Measurements from ENCODE around the gene GLYATL3. TPM values are rescaled to one million over a fixed set of nuclear protein-coding genes. Genes with fewer than 3 reads are reported as not detected.

Gene GLYATL3
- total RNA-seq, 1 donor from 2014 or later = not detected

DNA sequence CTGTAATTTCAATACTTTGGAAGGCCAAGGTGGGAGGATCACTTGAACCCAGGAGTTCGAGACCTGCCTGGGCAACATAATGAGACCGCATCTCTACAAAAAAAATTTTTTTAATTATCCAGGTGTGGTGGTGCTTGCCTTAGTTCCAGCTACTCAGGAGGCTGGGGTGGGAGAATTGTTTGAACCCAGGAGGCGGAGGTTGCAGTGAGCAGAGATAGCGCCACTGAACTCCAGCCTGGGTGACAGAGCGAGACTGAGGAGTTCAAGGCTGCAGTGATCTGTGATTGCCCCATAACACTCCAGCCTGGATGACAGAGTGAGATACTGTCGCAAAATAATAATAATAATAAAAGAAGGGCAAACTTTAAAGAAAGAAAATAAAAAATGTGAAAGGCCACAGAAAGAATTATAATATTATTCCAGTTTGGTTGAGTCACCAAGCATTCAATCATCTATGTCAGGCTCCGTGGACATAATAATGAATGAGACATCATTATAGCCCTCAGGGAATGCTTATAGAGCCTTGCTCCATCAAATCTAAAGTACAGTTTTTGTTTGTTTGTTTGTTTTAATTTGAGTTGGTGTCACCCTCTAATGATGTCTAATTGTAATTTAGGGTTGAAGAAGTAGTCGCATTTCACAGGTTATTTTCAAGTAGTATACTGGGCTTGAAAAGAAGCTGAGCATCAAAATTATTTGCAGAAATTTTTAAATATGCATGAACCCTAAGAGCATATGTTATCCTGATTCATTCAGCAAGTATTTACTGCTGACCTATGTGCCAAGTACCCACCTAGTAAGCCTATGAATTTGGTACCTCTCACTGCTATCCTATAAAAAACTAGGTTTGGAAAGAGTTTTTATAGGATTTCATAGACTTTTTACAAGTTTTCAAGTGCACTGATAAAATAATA is 15.1 kb downstream of the GLYATL3 start:
- Mint-ChIP-seq H3K4me3 (ENCODE audit: unreplicated experiment) (no peak overlapping the region), H3K4me1 (ENCODE audit: unreplicated experiment) (peaks cover 5% of the 10 kb centered on the region), H3K27ac (ENCODE audit: unreplicated experiment) (no peak overlapping the region), H3K27me3 (ENCODE audit: unreplicated experiment) (no peaks in the 10 kb centered on the region), H3K9me3 (ENCODE audit: unreplicated experiment) (no peaks in the 10 kb centered on the region), H3K36me3 (ENCODE audit: unreplicated experiment) (no peaks in the 10 kb centered on the region)
- no peak for DNase-seq (ENCODE audit: extremely low spot score, unreplicated experiment)
- TF ChIP-seq, protein P1, sequence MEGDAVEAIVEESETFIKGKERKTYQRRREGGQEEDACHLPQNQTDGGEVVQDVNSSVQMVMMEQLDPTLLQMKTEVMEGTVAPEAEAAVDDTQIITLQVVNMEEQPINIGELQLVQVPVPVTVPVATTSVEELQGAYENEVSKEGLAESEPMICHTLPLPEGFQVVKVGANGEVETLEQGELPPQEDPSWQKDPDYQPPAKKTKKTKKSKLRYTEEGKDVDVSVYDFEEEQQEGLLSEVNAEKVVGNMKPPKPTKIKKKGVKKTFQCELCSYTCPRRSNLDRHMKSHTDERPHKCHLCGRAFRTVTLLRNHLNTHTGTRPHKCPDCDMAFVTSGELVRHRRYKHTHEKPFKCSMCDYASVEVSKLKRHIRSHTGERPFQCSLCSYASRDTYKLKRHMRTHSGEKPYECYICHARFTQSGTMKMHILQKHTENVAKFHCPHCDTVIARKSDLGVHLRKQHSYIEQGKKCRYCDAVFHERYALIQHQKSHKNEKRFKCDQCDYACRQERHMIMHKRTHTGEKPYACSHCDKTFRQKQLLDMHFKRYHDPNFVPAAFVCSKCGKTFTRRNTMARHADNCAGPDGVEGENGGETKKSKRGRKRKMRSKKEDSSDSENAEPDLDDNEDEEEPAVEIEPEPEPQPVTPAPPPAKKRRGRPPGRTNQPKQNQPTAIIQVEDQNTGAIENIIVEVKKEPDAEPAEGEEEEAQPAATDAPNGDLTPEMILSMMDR (IDR thresholded peaks at IDR 0.05) = no peak

DNA sequence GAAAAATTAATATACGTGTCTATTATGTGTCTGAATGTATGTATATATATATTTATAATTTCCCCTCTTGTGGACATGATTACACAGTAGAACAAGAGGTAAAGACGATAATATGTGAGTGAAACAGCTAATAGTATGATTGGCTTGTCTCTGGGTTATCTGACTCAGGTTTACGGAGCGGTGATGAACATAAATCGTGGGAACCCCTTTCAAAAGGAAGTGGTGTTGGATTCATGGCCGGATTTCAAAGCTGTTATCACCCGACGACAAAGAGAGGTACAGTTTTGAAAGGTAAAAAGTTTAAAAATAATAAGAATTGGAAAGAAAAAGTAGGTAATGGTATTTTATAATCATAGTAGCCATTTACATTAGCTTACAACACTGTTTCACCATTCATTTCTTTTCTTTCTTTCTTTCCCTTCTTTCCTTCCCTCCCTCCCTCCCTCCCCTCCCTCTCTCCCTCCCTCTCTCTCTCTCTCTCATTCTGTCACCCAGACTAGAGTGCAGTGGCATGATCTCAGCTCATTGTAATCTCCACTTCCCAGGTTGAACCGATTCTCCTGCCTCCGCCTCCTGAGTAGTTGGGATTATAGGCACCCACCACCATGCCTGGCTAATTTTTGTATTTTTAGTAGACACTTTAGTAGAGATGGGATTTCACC is 15.9 kb downstream of the GLYATL3 start:
- TF ChIP-seq, protein P1 (IDR thresholded peaks at IDR 0.05) = no peak
- peaks cover 3% of the 10 kb centered on the region for H3K27me3 Mint-ChIP-seq (ENCODE audit: unreplicated experiment)
- H3K9me3 Mint-ChIP-seq (ENCODE audit: unreplicated experiment) = no peaks in the 10 kb centered on the region
- no peak overlapping the region for H3K4me3 Mint-ChIP-seq (ENCODE audit: unreplicated experiment)
- H3K36me3 Mint-ChIP-seq (ENCODE audit: unreplicated experiment) = no peaks in the 10 kb centered on the region
- peaks cover 5% of the 10 kb centered on the region for H3K4me1 Mint-ChIP-seq (ENCODE audit: unreplicated experiment)
- no peak for DNase-seq (ENCODE audit: extremely low spot score, unreplicated experiment)
- no peak overlapping the region for H3K27ac Mint-ChIP-seq (ENCODE audit: unreplicated experiment)

DNA sequence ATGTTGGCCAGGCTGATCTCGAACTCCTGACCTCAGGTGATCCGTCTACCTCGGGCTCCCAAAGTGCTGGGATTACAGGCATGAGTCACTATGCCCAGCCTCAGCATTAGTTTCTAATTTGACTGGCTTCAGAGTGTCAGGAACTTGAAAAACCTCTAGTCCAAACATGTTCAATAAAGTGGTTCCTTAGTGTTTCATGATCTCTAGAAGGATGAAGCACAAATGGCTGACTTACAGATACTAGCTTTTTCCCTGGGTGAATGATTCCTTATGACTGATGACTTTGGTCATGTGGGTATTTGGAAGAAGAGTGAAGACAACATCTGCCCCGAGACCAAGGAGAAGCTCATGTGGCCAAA is 16.4 kb downstream of the GLYATL3 start:
- Mint-ChIP-seq H3K27me3 (ENCODE audit: unreplicated experiment) (peaks cover 3% of the 10 kb centered on the region), H3K4me1 (ENCODE audit: unreplicated experiment) (peaks cover 5% of the 10 kb centered on the region), H3K27ac (ENCODE audit: unreplicated experiment) (no peak overlapping the region), H3K9me3 (ENCODE audit: unreplicated experiment) (no peaks in the 10 kb centered on the region), H3K36me3 (ENCODE audit: unreplicated experiment) (no peaks in the 10 kb centered on the region), H3K4me3 (ENCODE audit: unreplicated experiment) (no peak overlapping the region)
- no peak for DNase-seq (ENCODE audit: extremely low spot score, unreplicated experiment)
- TF ChIP-seq, protein P1 (IDR thresholded peaks at IDR 0.05) = no peak

DNA sequence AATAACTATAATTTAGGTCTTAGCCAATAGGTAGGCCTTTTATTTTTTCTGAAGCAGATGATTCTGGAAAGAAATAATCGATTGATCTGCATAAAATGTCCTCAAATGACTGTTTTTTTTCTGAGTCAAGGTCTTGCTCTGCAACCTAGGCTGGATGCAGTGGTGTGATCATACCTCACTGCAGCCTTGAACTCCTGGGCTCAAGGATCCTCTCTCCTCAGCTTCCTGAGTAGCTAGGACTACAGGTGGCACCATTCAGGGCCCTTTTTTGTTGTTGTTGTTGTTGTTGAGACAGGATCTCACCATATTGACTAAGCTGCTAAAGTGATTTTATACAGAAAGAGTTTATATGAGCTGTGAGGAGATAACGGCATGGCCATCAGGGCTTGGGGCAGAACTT is 18.2 kb downstream of the GLYATL3 start:
- TF ChIP-seq, protein P1 (IDR thresholded peaks at IDR 0.05) = no peak
- H3K4me1 Mint-ChIP-seq (ENCODE audit: unreplicated experiment) = peaks cover 5% of the 10 kb centered on the region
- DNase-seq (ENCODE audit: extremely low spot score, unreplicated experiment) = no peak
- H3K9me3 Mint-ChIP-seq (ENCODE audit: unreplicated experiment) = no peaks in the 10 kb centered on the region
- H3K27me3 Mint-ChIP-seq (ENCODE audit: unreplicated experiment) = peaks cover 3% of the 10 kb centered on the region
- H3K4me3 Mint-ChIP-seq (ENCODE audit: unreplicated experiment) = no peak overlapping the region
- no peaks in the 10 kb centered on the region for H3K36me3 Mint-ChIP-seq (ENCODE audit: unreplicated experiment)
- H3K27ac Mint-ChIP-seq (ENCODE audit: unreplicated experiment) = no peak overlapping the region

DNA sequence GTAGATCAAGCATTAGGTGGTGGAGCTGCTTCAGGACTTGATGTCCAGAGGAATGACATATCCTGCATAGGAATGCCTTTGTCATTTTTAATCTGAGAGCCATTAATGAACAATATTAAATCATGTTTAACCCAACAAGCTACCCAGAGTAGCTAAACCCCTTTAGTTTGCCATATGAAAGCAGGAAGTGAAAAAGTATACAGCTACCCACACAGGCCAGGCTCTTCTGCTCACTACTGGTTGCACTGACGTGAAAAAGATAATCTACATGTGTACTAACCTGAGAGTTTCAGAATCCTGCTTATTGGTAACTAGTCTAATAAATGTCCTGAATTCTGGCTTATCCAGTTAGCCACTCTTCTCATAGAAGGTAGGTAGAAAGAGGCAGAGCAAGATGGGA is 19.9 kb downstream of the GLYATL3 start:
- no peak for DNase-seq (ENCODE audit: extremely low spot score, unreplicated experiment)
- Mint-ChIP-seq H3K9me3 (ENCODE audit: unreplicated experiment) (no peaks in the 10 kb centered on the region), H3K27me3 (ENCODE audit: unreplicated experiment) (peaks cover 3% of the 10 kb centered on the region), H3K36me3 (ENCODE audit: unreplicated experiment) (no peaks in the 10 kb centered on the region), H3K4me1 (ENCODE audit: unreplicated experiment) (no peaks in the 10 kb centered on the region), H3K4me3 (ENCODE audit: unreplicated experiment) (no peak overlapping the region), H3K27ac (ENCODE audit: unreplicated experiment) (no peak overlapping the region)
- TF ChIP-seq, protein P1 (IDR thresholded peaks at IDR 0.05) = no peak
